GM18526 (cell line): ENCODE measurements around the gene DCAF5.

Source experiments
- POLR2A ChIP-seq: IDR thresholded peaks from 3 replicates; pipeline ENCODE4 v1.6.1; 2011; ENCODE audit not compliant: insufficient read length; ENCODE audit errors: extremely low read depth

The DCAF5 gene

DNA sequence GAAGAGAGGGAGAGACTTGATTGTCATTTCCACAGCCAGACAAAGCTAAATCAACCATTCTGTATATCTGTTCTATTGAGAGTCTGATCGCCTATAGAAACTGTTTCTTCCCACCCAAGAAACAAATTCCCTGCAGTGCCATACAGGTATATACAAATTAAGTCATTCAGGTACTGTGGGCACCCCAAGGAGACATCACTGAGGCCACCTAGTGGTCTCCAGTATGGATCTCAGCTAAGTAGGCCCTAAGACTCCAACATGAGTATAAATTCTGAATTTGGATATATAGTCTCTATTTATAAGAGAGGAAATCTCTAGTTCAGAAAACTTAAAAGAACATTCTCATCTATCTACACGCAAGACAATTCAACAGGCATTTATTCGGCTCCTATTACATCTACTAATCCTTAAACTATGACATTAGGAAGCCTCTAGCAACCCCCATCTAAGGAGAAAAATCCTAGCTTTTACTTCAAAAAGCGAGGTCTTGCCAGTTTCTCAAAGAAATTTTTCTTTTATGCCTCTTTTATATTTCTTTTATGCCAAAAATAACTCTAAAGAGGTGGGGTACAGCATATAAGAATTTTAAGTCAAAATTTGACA lies 62.6 kb downstream of the DCAF5 start:
- TF ChIP-seq POLR2A, result no peak

DNA sequence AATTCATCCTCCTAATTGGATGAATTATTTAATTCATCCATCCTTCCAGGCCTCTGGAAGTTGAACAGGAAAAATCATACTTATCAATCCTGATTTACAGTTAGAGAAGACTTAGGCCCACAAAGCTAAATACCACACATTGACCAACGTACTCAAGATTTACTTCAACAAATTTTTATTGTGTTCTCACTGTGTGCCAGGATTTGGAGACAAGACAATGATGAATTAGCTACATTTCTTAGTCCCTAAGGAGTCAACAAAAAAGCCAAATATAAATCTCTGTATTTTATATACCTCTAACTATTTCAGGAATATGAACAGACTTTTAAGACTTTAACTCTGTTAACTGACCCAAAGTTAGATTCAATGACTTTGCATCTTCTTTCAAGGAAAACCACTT lies 63.9 kb downstream of the DCAF5 start:
- TF ChIP-seq POLR2A, result no peak

DNA sequence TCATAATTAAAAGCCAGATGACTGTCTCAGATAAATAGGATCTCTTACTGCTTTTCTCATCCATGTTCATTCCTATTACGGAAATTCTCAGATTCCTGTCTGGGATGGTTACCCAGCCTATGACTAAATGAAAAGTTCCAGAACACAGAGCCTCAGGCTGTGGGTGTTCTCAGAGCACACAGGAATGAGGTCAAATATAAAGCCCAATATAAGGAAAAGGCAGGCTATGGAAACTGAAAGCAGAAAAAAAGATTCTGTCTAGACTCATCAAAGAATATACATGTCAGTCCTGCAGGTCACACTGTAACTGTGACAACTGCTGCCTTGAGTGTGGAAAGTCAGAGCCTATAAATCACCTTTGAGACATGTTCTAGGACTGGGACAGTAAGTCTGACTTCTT lies 64.3 kb downstream of the DCAF5 start:
- no peak for TF ChIP-seq POLR2A

DNA sequence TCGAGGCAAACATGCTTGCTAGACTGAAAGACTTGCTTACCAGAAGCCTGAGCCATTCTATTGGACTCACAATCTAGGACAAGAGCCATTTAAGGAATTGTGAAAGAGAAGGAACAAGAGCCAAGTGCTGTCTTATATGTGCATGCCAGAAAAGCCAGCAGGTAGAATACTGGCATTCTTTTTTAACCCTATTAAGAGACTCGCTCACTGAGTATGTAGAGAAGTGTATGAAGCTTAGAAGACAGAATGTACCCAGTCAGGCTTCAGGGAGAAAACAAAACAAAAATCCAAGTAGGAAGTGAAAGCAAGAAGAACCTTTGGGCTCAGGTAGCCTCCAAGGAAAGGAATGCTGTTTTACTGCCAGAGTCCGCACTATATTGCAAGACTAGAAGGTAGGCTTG lies 65.9 kb downstream of the DCAF5 start:
- no peak for TF ChIP-seq POLR2A

DNA sequence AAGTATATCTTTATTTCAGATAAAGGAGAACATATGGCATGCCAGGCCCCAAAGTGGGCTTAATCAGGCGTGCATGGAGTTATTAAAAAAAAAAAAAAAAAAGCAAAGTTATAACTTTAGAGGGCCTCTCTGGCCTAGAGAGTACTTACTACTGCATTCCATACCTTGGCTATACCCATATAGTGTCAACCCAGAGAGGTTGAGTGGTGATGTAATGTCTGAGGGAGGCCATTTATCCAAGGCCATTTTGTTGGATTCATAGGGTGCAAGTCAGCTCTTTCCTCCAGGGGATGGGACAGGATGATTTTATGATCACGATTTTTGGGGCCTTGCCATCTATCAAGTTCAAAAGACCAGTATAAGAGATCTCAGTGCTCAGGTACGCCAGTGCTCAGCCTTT lies 66.4 kb downstream of the DCAF5 start:
- TF ChIP-seq POLR2A, result no peak

DNA sequence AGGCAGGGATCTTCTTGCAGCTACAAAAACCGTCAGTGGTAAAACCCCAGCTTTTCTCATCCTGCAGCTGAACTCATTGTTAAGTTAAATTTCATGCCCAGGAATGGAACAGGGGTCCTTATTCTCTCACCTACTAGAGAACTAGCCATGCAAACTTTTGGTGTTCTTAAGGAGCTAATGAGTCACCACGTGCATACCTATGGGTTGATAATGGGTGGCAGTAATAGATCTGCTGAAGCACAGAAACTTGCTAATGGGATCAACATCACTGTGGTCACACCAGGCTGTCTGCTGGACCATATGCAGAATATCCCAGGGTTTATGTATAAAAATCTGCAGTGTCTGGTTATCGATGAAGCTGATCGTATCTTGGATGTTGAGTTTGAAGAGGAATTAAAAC lies 68.9 kb downstream of the DCAF5 start:
- no peak for TF ChIP-seq POLR2A

DNA sequence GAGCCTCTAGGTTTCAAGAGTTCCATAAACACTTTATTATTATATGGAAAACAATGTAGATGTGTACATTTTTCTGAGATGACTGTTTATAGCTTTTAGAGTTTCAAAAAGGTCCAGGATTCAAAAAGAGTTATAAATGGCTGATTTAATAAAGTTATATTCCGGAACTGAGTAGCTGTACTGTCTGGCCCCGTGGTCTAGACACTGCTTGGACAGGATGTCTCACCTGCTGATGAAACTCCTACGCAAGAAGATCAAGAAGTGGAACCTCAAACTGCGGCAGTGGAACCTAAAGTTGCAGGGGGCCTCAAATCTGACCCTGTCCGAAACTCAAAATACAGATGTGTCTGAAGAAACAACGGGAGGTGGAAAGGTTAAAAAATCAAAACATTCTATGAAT lies 69.7 kb downstream of the DCAF5 start:
- no peak for TF ChIP-seq POLR2A

DNA sequence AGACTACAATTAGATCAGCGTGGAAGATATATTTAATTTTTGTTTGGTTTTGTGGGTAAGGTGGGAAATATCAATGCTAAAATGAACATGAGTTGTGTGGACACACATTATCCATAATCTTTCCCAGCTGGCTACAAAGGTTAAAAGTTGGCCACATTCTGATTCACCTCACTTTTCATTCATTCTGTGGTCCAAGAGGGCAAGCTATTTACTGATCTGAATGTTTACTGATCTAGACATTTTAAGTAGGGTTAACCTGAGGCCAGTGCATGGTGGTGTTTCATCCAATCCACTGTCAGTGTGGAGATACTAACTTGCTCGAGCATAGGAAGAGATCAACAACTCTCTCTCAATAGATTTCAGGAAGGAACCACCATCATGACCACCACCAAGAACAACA lies 71.6 kb downstream of the DCAF5 start:
- TF ChIP-seq POLR2A, result no peak

DNA sequence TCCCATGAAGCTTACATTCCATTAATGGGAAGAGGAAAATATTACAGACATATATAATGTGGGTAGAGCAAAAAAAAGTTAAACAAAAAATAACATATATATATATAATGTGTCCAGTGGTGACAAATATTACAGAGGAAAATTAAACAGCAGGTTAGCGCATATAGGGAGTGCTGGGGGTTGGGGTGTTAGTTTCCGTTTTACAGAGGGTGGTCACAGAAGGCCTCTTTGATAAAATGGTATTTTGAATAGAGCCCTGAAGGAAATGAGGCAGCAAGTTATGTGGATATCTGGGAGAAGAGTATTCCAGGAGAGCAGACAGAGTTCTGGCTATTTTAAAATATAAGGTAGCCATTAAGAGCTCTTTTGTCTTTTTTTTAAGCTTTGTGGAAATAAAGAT lies 73.2 kb downstream of the DCAF5 start:
- no peak for TF ChIP-seq POLR2A

DNA sequence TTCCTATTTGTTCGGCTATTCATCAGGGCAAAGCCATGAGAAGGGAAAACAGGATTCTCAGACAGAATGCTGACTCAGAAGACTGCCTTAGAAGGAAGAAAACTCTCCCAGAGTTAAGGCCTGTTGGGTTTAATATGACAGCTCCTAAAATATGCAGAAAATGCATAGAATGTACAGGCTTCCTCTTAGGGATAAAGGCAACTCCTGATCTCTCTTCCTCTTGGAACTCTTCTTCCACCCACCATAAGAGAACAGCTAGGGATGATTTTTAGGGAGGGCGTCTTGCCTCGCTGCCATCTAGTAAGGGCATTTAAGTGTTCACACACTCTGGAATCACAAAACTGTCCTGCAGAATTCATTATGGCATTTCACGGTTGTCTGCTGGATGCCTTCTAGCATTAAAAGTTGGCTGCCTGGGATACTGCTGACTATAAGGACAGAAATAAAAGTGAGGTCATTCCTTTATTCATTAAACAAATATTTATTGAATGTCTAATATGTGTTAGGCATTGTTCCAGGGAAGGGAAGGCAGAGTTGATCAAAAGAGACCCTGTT lies 73.7 kb downstream of the DCAF5 start:
- no peak for TF ChIP-seq POLR2A

DNA sequence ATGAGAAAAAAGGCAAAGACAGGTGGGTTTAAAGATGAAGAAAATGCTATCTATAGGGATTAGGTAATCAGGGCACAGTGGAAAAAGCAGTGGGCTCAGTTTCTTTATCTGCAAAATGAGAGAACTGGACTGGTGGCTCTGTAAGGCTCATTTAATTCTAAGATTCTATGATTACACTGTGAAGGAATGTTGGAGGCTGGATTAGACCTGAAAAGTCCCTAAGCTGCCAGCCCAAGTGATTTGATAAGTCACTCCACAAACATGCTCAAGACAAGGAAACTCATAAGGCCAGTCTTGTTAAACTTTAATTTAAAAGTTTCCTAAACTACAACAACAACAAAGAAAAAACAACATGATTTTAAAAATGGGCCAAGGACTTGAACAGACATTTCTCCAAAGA lies 75.1 kb downstream of the DCAF5 start:
- no peak for TF ChIP-seq POLR2A

DNA sequence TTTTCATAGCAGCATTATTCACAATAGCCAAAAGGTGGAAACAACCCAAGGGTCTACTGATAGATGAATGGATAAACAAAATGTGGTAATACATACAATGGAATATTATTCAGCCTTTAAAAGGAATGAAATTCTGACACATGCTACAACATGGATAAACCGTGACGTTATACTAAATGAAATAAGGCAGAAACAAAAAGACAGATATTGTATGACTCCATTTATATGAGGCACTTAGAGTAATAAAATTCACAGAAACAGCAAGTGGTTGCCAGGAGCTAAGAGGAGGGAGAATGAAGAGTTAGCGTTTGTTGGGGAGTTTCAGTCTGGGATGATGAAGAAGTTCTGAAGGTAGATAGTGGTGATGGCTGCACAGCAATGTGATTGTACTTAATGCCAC lies 76.6 kb downstream of the DCAF5 start:
- no peak for TF ChIP-seq POLR2A

DNA sequence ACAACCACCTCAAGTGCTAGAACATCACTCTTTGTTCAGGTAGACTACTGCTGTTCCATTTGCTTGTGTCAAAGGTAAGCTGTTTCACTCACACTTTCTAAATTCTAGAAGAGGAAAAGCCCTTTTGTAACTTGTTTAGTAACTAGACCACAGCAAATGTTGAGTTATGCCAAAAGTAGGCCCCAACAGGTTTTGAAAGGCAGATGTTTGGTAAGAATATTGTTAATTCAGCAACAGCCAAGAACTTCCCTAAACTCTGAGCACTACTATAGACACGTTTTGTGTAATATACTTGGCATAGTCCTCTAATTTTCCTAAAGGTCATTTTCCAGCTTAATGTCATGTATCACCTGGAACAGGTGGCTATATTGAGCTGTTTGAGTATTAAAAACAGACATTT lies 79.0 kb downstream of the DCAF5 start:
- TF ChIP-seq POLR2A, result no peak

DNA sequence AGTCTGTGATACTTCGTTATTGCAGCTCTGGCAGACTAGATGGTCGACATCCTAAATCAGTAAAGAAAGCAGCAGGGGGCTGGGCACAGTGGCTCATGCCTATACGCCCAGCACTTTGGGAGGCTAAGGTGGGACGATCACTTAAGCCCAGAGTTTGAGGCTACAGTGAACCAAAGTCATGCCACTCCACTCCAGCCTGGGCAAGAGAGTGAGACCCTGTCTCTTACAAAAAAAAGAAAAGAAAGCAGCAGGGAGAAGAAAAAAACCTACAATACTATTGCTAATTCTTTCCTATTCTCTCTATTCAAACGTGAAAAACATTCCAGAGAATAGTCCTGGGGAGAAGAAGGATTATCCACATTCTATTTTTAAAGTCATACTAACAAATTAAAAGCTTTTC lies 79.5 kb downstream of the DCAF5 start:
- TF ChIP-seq POLR2A, result no peak

DNA sequence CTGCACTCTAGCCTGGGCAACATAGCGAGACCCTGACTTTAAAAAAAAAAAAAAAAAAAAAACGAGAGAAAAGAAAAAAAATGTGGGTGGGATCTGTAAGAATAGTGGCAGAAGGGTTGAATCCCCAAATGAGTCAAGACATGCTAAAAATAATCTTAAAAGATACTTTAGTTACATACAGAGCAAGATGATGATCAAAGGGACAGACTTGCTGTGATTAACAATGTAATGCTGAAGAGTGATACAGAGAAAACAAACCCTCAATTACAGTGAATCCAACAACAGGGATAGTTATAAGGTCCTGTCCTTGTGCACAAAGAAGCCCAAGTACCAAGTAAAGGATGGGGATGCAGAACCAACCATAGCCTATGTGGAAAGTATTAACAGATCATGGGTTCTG lies 80.3 kb downstream of the DCAF5 start:
- no peak for TF ChIP-seq POLR2A

DNA sequence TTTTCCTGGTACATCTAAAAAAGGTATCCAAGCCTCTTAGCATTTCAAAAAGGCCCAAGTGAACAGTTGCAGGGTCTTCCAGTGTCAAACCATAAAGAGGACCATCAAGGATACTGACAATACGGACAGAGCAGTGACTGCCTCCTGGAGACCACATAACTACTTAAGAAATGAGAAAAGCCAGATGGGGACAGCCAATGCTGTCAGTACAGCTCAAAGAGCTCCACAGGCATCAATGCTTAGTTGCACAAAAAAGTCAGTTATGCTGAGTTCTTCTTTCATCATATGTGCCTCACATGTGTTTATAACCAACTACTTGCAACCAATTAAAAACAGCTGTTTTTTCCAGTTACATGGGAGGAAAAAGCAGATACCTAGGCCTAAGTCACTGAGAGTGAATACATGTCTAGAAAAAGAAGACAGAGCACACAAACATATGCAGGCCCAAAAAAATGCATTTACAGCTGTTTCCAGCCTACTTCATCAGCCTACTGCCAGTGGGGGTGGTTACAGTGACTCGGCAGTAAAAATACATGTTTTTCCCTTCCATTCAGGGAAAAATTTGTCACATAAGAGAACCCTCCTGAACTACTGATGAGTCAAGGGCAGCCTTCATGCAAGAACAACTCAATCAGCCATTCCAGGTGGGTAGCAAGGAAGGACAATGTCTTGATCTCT lies 84.0 kb downstream of the DCAF5 start:
- no peak for TF ChIP-seq POLR2A

DNA sequence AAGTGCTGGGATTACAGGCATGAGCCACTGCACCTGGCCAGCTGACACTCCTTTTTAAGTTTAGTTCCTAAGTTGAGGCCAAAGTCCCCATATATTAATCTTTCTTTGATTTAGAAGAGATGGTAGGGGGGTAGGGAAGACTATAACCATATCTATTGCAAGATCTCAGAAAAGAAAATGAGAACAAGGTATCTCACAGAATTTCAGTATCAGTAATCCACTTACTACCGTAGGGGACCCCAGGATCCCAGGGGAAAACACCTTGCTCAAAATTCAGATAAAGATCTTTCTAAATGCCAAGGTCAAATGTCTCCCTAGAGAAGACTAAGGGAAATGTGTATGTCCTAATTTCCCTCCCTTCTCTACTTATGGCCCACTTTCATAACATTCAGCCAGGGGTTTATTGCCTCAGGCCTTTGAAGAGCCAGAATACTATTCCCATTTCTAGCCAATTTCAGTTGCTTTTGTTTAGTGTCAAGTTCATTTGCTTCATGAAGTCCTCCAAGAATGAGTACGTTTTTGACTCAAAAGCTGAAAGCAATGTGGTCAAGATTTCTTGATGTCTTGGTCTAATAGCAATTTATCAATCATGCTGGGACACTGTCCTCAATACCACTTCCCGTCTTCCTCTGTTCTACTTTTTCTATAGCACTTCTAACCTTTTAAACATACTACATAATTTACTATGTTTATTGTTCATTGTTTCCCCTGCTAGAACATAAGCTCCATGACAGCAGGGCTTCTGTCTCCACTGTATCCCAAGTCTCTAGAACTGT lies 86.3 kb downstream of the DCAF5 start:
- no peak for TF ChIP-seq POLR2A

DNA sequence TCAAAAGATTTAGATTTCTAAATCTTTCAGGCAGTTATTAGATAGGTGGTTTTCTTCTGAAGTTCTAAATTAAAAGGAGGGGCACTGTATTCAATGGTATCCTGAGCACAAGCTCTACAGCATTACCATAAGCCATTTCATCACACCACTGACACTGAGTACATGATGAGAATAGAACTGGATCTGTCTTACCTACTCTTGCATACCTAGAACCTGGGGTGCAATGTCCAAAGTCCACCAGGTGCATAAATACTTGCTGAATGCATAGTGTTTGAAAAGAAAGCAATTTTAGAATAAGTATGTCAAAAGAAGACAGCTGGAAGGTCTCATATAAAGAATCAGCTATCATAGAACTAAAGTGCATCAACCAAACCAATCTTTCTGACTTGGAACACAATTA lies 88.3 kb downstream of the DCAF5 start:
- no peak for TF ChIP-seq POLR2A
